BE2C (cell line): ENCODE data around the gene ABLIM1.

Source experiments
- DNase-seq: peaks from one replicate; pipeline ENCODE4 v3.0.0-alpha.2; 2020
- H3K27me3 ChIP-seq: fragments of 250-450 bp; sonication (Bioruptor Pico); 2 replicates; pipeline ENCODE4 v1.5.1; 2020; ENCODE audit warnings: mild to moderate bottlenecking
- H3K36me3 ChIP-seq: fragments of 250-450 bp; sonication (Bioruptor Pico); 2 replicates; pipeline ENCODE4 v1.5.1; 2020; ENCODE audit warnings: mild to moderate bottlenecking
- H3K4me1 ChIP-seq: fragments of 250-450 bp; sonication (Bioruptor Pico); 2 replicates; pipeline ENCODE4 v1.5.1; 2020
- H3K4me3 ChIP-seq: 2 replicates; pipeline ENCODE4 v1.5.1; 2011; ENCODE audit warnings: low read depth, low read length
- H3K9me3 ChIP-seq: fragments of 250-450 bp; sonication (Bioruptor Pico); 2 replicates; pipeline ENCODE4 v1.5.1; 2020
- TF ChIP-seq, protein P1 (sequence below): IDR thresholded peaks from 2 replicates; pipeline ENCODE4 v1.5.1; 2012; ENCODE audit warnings: mild to moderate bottlenecking, low read depth, low read length

Gene ABLIM1

GRCh38 chr10:114532226-114532625 is 125.8 kb downstream of the ABLIM1 start:
- TF ChIP-seq, protein P1, sequence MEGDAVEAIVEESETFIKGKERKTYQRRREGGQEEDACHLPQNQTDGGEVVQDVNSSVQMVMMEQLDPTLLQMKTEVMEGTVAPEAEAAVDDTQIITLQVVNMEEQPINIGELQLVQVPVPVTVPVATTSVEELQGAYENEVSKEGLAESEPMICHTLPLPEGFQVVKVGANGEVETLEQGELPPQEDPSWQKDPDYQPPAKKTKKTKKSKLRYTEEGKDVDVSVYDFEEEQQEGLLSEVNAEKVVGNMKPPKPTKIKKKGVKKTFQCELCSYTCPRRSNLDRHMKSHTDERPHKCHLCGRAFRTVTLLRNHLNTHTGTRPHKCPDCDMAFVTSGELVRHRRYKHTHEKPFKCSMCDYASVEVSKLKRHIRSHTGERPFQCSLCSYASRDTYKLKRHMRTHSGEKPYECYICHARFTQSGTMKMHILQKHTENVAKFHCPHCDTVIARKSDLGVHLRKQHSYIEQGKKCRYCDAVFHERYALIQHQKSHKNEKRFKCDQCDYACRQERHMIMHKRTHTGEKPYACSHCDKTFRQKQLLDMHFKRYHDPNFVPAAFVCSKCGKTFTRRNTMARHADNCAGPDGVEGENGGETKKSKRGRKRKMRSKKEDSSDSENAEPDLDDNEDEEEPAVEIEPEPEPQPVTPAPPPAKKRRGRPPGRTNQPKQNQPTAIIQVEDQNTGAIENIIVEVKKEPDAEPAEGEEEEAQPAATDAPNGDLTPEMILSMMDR: no peak
- H3K9me3 ChIP-seq: no peaks in the 10 kb centered on the region
- no peaks in the 10 kb centered on the region for H3K4me1 ChIP-seq
- H3K27me3 ChIP-seq: no peaks in the 10 kb centered on the region
- H3K4me3 ChIP-seq: no peak overlapping the region
- no peaks in the 10 kb centered on the region for H3K36me3 ChIP-seq
- no peak for DNase-seq

GRCh38 chr10:114526504-114527238 is 131.4 kb downstream of the ABLIM1 start:
- H3K4me1 ChIP-seq: peaks cover 3% of the 10 kb centered on the region
- H3K4me3 ChIP-seq: peak overlapping the region; percentile 83
- DNase-seq: peak; percentile 87

DNA sequence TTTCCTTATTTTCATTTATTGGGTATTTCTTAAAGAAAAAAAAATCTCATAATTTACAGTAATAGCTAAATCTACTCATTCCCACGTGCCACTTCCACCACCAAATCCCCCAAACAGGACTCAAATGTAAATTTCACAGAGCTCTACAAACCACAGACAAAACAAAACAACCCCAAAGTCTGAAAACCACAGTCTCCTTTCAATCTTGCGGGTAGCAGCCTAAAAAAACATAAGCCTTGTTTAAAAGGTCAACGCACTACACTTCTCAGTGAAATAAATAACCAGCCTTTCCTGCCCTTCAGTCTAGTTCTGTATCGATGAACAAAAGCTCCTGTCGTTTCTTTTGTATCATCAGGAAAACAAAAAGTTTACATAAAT is 132.0 kb downstream of the ABLIM1 start:
- H3K4me3 ChIP-seq: peak overlapping the region; percentile 83

More at GRCh38 chr10:114526504-114527238, 131.4 kb downstream of the ABLIM1 start:
- Histone ChIP-seq H3K36me3 (no peaks in the 10 kb centered on the region), H3K27me3 (no peaks in the 10 kb centered on the region), H3K9me3 (no peaks in the 10 kb centered on the region)
- TF ChIP-seq, protein P1: no peak

GRCh38 chr10:114525368-114525949 is 132.6 kb downstream of the ABLIM1 start:
- H3K9me3 ChIP-seq: no peaks in the 10 kb centered on the region
- peak overlapping the region; percentile 83 for H3K4me3 ChIP-seq
- no peaks in the 10 kb centered on the region for H3K27me3 ChIP-seq
- DNase-seq: no peak
- peaks cover 3% of the 10 kb centered on the region for H3K4me1 ChIP-seq
- TF ChIP-seq, protein P1: no peak
- no peaks in the 10 kb centered on the region for H3K36me3 ChIP-seq

More for the DNA sequence above, 132.0 kb downstream of the ABLIM1 start:
- H3K4me1 ChIP-seq: peaks cover 3% of the 10 kb centered on the region
- H3K36me3 ChIP-seq: no peaks in the 10 kb centered on the region
- TF ChIP-seq, protein P1: no peak
- no peaks in the 10 kb centered on the region for H3K27me3 ChIP-seq
- no peak for DNase-seq
- H3K9me3 ChIP-seq: no peaks in the 10 kb centered on the region

DNA sequence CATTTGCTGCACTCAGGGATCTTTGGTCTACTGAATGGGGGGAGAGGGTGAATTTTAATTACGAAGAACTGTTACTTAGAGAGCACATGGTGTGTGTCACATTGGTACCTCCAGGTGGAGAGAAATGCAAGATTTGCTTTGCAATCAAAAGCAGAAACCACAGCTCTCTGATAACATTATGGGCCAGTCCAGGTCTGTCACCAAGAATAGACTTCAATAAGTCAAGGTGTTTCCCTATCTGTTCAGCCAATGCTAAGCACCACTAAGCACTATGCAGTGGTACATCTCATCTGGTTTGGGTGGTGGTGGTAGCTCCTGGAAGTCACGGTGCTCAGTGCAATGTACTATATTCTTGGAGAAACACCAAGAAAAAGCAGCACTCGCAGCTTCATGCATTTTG is 134.2 kb downstream of the ABLIM1 start:
- no peak for DNase-seq
- Histone ChIP-seq H3K9me3 (no peaks in the 10 kb centered on the region), H3K27me3 (no peaks in the 10 kb centered on the region), H3K36me3 (no peaks in the 10 kb centered on the region), H3K4me1 (peaks cover 3% of the 10 kb centered on the region), H3K4me3 (no peak overlapping the region; the same call in 1 of the 2 replicates)
- TF ChIP-seq, protein P1: no peak

DNA sequence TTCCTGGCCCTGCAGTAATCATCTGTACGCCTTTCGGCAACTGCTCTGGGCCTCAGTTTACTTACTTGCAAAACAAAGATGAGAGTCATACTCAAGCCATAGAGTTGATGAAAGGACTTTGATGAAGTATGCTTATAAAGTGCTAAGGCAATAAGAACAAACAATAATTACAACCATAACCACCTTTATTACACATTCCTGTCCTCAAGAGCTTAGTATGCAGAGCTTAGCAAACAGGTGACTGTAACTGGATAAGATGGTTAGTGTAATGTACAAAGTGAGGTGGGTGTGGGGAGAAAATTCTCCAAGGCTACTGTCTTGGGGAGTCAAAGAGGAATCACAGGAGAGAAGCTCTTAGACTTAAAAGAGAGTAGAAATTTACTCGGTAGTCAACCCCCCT is 136.8 kb downstream of the ABLIM1 start:
- peaks cover 3% of the 10 kb centered on the region for H3K4me1 ChIP-seq

More for the DNA sequence above, 136.8 kb downstream of the ABLIM1 start:
- Histone ChIP-seq H3K27me3 (no peaks in the 10 kb centered on the region), H3K4me3 (no peak overlapping the region), H3K9me3 (no peaks in the 10 kb centered on the region), H3K36me3 (no peaks in the 10 kb centered on the region)
- no peak for DNase-seq
- TF ChIP-seq, protein P1: no peak
